ENCODE data around the gene KISS1. TPM values are rescaled to one million over a fixed set of nuclear protein-coding genes. Genes with fewer than 3 reads are reported as not detected.

The KISS1 gene
- total RNA-seq, 2 donors from 2014 or later, result not detected

DNA sequence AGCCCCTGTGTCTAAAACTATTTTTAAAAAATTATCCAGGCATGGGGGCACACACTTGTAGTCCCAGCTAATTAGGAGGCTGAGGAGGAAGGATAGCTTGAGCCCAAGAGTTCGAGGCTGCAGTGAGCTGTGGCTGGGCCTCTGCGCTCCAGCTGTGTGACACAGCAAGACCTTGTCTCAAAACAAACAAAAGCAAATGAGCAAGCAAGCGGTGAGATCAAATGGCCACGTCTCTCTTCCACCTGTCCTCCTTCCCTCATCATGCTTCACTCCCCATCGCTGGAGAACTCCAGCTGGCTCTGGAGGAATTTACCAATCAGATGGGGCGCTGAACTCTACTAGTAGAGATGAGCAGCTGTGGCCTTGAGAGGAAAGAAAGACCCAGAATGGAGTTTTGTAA is 16.2 kb downstream of the KISS1 start:
- intact Hi-C loops (cut with DNase I), result no loop called here

DNA sequence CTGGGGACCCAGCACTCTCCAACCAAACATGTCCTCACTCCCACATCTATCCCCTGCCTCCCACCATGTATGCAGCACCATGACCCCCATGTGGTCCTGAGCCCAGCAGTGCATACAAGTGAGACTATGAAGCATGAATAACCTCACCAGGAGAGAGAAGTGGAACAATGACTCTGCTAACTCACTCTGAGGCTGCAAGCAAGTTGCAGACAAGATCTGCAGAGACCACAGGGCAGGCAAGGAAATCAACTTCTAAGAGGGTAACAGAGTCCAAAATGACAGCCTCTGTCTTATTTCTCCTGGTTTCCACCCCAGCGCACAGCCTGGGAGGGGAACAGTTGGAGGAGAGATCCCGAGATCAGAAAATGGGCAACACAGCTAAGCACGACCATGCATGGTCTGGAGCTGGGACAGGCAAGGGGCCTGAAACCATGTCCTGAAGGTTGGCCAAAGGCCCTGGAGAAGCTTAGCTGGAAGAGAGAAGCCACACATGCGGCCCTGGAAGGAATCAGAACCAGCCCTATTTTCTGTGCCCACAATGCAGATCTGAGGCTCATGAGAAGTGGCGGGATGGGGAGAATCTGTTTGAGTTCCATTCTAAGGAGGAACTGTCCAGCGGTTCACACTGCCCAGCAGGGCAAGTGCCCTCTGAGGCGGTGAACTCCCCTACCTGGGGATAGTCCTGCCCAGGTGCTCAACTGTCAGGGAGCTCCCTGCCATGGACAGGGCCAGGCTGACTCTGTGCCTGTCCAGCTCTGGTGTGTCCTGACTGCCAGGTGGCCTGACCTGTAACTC is 17.6 kb downstream of the KISS1 start:
- Histone ChIP-seq H3K27me3 (no peaks in the 10 kb centered on the region), H3K4me1 (no peaks in the 10 kb centered on the region), H3K4me3 (no peak overlapping the region), H3K27ac (no peak overlapping the region), H3K9me3 (no peaks in the 10 kb centered on the region), H3K36me3 (replicated peaks in 1 of 2; ENCODE audit: insufficient read depth in 1 of 2, low read depth in 2 of 2) (no peaks in the 10 kb centered on the region)
- 85 to 92% methylated on average over 5 to 7 of the region's 7 CpGs for WGBS, 2 donors
- intact Hi-C loops (cut with DNase I), result no loop called here
- no peak for ATAC-seq
- no peak for DNase-seq
- TF ChIP-seq, protein P1, sequence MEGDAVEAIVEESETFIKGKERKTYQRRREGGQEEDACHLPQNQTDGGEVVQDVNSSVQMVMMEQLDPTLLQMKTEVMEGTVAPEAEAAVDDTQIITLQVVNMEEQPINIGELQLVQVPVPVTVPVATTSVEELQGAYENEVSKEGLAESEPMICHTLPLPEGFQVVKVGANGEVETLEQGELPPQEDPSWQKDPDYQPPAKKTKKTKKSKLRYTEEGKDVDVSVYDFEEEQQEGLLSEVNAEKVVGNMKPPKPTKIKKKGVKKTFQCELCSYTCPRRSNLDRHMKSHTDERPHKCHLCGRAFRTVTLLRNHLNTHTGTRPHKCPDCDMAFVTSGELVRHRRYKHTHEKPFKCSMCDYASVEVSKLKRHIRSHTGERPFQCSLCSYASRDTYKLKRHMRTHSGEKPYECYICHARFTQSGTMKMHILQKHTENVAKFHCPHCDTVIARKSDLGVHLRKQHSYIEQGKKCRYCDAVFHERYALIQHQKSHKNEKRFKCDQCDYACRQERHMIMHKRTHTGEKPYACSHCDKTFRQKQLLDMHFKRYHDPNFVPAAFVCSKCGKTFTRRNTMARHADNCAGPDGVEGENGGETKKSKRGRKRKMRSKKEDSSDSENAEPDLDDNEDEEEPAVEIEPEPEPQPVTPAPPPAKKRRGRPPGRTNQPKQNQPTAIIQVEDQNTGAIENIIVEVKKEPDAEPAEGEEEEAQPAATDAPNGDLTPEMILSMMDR (IDR thresholded peaks at IDR 0.05), result no peak
- TF ChIP-seq POLR2A (IDR thresholded peaks at IDR 0.05), result no peak

More for the DNA sequence above, 16.2 kb downstream of the KISS1 start:
- H3K27me3 ChIP-seq, result no peaks in the 10 kb centered on the region
- ATAC-seq, result no peak
- no peaks in the 10 kb centered on the region for H3K4me1 ChIP-seq
- no peak overlapping the region for H3K27ac ChIP-seq
- H3K9me3 ChIP-seq, result no peaks in the 10 kb centered on the region
- no peak overlapping the region for H3K4me3 ChIP-seq
- no peak for TF ChIP-seq POLR2A (IDR thresholded peaks at IDR 0.05)
- TF ChIP-seq, protein P1 (IDR thresholded peaks at IDR 0.05), result no peak
- no peaks in the 10 kb centered on the region for H3K36me3 ChIP-seq (replicated peaks in 1 of 2; ENCODE audit: insufficient read depth in 1 of 2, low read depth in 2 of 2)
- 60 to 64% methylated on average over 6 of the region's 6 CpGs for WGBS, 2 donors
- no peak for DNase-seq

DNA sequence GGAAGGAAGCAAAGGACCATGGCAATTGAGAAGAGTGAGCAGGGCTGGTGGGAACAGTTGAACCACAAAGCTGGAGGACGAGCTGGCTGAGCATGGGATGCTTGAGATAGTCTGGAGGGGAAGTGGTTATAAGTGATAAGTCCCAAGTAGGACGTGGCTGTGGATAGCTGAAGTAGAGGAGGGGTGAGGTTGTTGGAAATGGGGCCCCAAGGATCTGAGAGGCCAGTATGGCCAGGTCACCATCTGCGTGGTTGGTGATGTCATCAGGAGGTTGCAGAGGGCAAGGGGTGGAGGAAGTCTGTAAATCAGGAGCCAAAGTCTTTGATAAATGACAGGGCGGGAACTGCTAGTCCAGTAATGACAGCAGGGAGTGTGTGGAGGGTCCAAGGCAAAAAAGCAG is 19.2 kb downstream of the KISS1 start:
- peaks cover under 1% of the 10 kb centered on the region for H3K4me1 ChIP-seq
- DNase-seq, result no peak
- WGBS, 2 donors, result 61 to 64% methylated on average over 4 of the region's 4 CpGs
- H3K27ac ChIP-seq, result no peak overlapping the region
- H3K9me3 ChIP-seq, result no peaks in the 10 kb centered on the region
- no peaks in the 10 kb centered on the region for H3K36me3 ChIP-seq (replicated peaks in 1 of 2; ENCODE audit: insufficient read depth in 1 of 2, low read depth in 2 of 2)
- no peak overlapping the region for H3K4me3 ChIP-seq
- ATAC-seq, result no peak
- intact Hi-C loops (cut with DNase I), result no loop called here
- TF ChIP-seq, protein P1 (IDR thresholded peaks at IDR 0.05), result no peak
- TF ChIP-seq POLR2A (IDR thresholded peaks at IDR 0.05), result no peak
- no peaks in the 10 kb centered on the region for H3K27me3 ChIP-seq

DNA sequence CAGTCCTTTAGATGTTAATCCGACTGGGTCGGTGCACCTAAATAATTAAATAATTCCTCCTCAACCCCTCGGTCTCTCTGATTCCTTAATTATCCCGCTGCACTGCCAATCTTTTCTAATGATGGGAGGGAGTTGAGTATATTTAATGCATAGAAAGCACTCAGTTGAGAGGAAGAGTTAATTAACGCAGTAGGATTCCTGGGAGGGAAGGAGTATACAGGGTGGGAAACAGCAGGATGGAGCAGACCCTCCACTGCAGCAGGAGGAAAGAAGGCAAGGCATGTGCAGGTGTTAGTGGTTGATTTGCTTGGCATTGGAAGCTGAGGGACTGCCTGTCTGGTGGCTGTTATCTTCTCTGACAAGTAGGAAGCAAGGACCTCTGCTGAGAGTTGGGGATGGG is 20.2 kb downstream of the KISS1 start:
- 77 to 89% methylated on average over 5 of the region's 5 CpGs for WGBS, 2 donors
- peaks cover 8% of the 10 kb centered on the region for H3K4me1 ChIP-seq
- intact Hi-C loops (cut with DNase I), result no loop called here
- H3K4me3 ChIP-seq, result no peak overlapping the region
- H3K9me3 ChIP-seq, result no peaks in the 10 kb centered on the region
- no peaks in the 10 kb centered on the region for H3K27me3 ChIP-seq
- no peak for TF ChIP-seq POLR2A (IDR thresholded peaks at IDR 0.05)
- TF ChIP-seq, protein P1 (IDR thresholded peaks at IDR 0.05), result no peak
- DNase-seq, result no peak
- no peak overlapping the region for H3K27ac ChIP-seq
- no peak for ATAC-seq
- no peaks in the 10 kb centered on the region for H3K36me3 ChIP-seq (replicated peaks in 1 of 2; ENCODE audit: insufficient read depth in 1 of 2, low read depth in 2 of 2)

DNA sequence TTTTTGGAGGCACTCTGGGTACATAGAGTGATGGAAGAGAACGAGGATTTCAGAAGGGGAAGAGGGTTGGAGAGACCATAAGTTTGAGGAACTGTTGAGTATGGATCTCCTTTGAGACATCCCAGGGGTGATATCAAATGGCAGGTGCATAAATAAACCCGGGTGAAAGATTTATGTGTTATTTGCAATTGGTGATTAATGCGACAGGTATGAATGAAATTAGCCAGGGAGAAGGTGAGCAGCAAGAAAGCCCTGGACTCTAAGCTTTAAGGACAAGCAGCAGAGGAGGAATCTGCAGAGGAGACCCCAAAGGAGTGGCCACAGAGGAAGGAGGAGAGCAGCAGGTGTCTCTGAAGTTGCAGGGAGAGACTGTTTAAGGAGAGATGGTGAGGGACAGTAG is 21.3 kb downstream of the KISS1 start:
- intact Hi-C loops (cut with DNase I), result no loop called here
- WGBS, 2 donors, result 61 to 64% methylated on average over 3 of the region's 3 CpGs
- DNase-seq (no peak), ATAC-seq (no peak)
- Histone ChIP-seq H3K4me3 (no peak overlapping the region), H3K27me3 (no peaks in the 10 kb centered on the region), H3K36me3 (replicated peaks in 1 of 2; ENCODE audit: insufficient read depth in 1 of 2, low read depth in 2 of 2) (no peaks in the 10 kb centered on the region), H3K27ac (no peak overlapping the region), H3K4me1 (peaks cover 14% of the 10 kb centered on the region), H3K9me3 (no peaks in the 10 kb centered on the region)
- no peak for TF ChIP-seq POLR2A (IDR thresholded peaks at IDR 0.05)
- TF ChIP-seq, protein P1 (IDR thresholded peaks at IDR 0.05), result no peak

Data from body of pancreas (tissue), 4 donors.